ENCODE data around the gene MUSTN1. TPM values are rescaled to one million over a fixed set of nuclear protein-coding genes. Genes with fewer than 3 reads are reported as not detected.

Gene MUSTN1
- total and polyA plus RNA-seq, 2 experiments from 2014 or later, result 1.2 to 1.4 TPM

- TF ChIP-seq REST (IDR thresholded peaks at IDR 0.05; ENCODE audit: unreplicated experiment) (no peak), JUNB (IDR thresholded peaks at IDR 0.05; ENCODE audit: unreplicated experiment) (no peak), CTCF (conservative IDR thresholded peaks at IDR 0.05; ENCODE audit: low read depth in 2 of 2) (no peak)
Measured at GRCh38 chr3:52801839-52802238, 33.0 kb downstream of the MUSTN1 start (continued).

GRCh38 chr3:52800079-52800478 lies 34.7 kb downstream of the MUSTN1 start:
- Mint-ChIP-seq H3K36me3 (ENCODE audit: low read depth) (no peaks in the 10 kb centered on the region), H3K27ac (no peak overlapping the region), H3K4me3 (no peak overlapping the region), H3K9me3 (no peaks in the 10 kb centered on the region), H3K4me1 (no peaks in the 10 kb centered on the region), H3K27me3 (ENCODE audit: insufficient read depth, low read depth, poor library complexity) (peaks cover 9% of the 10 kb centered on the region)
- no peak overlapping the region for H3K27ac ChIP-seq (ENCODE audit: low read depth)
- no peaks in the 10 kb centered on the region for H3K4me1 ChIP-seq (ENCODE audit: insufficient read depth)
- H3K9me2 ChIP-seq (ENCODE audit: insufficient read depth), result no peaks in the 10 kb centered on the region
- no peaks in the 10 kb centered on the region for H4K20me1 ChIP-seq (replicated peaks; ENCODE audit: insufficient read depth)
- H3K79me2 ChIP-seq (replicated peaks; ENCODE audit: insufficient read depth), result no peaks in the 10 kb centered on the region
- H3K36me3 ChIP-seq (ENCODE audit: insufficient read depth), result no peaks in the 10 kb centered on the region
- no peaks in the 10 kb centered on the region for H3F3A ChIP-seq (replicated peaks; ENCODE audit: low read depth)
- H3K27me3 ChIP-seq (ENCODE audit: insufficient read depth), result no peaks in the 10 kb centered on the region
- no peak overlapping the region for H3K4me3 ChIP-seq
- DNase-seq (ENCODE audit: low spot score), result no peak
- no peak overlapping the region for H2AFZ ChIP-seq
- H3K4me2 ChIP-seq, result no peak overlapping the region
- no peak for ATAC-seq
- TF ChIP-seq ZNF331 (CRISPR knock-in tag; IDR thresholded peaks at IDR 0.05; ENCODE audit: low read depth) (no peak), EZH2phosphoT487 (IDR thresholded peaks at IDR 0.05; ENCODE audit: unreplicated experiment) (no peak), REST (IDR thresholded peaks at IDR 0.05; ENCODE audit: unreplicated experiment) (no peak), CTCF (conservative IDR thresholded peaks at IDR 0.05; ENCODE audit: low read depth in 2 of 2) (no peak), POLR2AphosphoS5 (IDR thresholded peaks at IDR 0.05; ENCODE audit: low read depth) (no peak), JUNB (IDR thresholded peaks at IDR 0.05; ENCODE audit: unreplicated experiment) (no peak), CREB1 (CRISPR knock-in tag; IDR thresholded peaks at IDR 0.05; ENCODE audit: low read depth) (no peak), NANOG (IDR thresholded peaks at IDR 0.05; ENCODE audit: borderline replicate concordance) (no peak), ZNF114 (CRISPR knock-in tag; IDR thresholded peaks at IDR 0.05) (no peak), STAT1 (IDR thresholded peaks at IDR 0.05; ENCODE audit: unreplicated experiment) (no peak)

Measured in GM23338 (cell line).